ENCODE data around the gene BCLAF3. TPM values are rescaled to one million over a fixed set of nuclear protein-coding genes. Genes with fewer than 3 reads are reported as not detected.

BCLAF3 gene
- total RNA-seq, 1 donor from 2014 or later, result 1.7 TPM

DNA sequence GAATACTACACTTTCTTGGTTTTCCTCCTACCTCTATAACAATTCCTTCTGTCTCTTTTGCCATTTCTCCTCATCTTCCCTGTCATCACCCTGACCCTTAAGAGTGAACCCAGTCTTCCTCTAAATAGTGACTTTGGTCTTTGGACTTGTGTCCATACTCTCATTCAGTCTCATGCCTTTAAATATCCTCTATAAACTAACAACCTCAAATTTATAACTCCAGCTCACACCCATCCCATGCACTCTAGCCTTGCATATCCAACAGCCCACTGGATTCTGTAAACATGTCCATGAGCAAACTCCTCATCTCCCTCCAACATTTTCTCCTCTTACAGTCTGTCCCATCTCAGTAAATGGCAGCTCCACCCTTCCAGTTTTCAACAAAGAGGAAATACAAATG is 15.0 kb downstream of the BCLAF3 start:
- no peak overlapping the region for H3K4me3 ChIP-seq (ENCODE audit: low read depth, low read length)
- TF ChIP-seq, protein P1, sequence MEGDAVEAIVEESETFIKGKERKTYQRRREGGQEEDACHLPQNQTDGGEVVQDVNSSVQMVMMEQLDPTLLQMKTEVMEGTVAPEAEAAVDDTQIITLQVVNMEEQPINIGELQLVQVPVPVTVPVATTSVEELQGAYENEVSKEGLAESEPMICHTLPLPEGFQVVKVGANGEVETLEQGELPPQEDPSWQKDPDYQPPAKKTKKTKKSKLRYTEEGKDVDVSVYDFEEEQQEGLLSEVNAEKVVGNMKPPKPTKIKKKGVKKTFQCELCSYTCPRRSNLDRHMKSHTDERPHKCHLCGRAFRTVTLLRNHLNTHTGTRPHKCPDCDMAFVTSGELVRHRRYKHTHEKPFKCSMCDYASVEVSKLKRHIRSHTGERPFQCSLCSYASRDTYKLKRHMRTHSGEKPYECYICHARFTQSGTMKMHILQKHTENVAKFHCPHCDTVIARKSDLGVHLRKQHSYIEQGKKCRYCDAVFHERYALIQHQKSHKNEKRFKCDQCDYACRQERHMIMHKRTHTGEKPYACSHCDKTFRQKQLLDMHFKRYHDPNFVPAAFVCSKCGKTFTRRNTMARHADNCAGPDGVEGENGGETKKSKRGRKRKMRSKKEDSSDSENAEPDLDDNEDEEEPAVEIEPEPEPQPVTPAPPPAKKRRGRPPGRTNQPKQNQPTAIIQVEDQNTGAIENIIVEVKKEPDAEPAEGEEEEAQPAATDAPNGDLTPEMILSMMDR (conservative IDR thresholded peaks at IDR 0.05; ENCODE audit: low read depth, low read length), result no peak
- no peak for DNase-seq (ENCODE audit: low read depth)

DNA sequence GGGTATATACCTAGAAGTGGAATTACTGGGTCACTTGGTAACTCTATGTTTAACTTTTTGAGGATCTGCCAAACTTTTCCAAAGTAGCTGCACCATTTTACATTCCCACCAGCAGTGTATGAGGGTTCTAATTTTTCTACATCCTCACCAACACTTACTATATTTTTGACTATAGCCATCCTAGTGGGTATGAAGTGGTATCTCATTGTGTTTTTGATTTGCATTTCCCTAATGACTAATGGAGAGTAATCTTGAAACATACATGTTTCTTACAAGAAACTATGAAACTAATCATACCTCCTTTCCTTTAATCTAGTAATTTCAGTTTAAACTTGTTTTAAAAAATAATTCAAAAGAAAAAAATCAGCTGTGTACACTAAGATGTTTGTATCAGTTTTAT is 17.9 kb downstream of the BCLAF3 start:
- DNase-seq (ENCODE audit: low read depth), result no peak
- TF ChIP-seq, protein P1 (conservative IDR thresholded peaks at IDR 0.05; ENCODE audit: low read depth, low read length), result no peak
- no peak overlapping the region for H3K4me3 ChIP-seq (ENCODE audit: low read depth, low read length)

DNA sequence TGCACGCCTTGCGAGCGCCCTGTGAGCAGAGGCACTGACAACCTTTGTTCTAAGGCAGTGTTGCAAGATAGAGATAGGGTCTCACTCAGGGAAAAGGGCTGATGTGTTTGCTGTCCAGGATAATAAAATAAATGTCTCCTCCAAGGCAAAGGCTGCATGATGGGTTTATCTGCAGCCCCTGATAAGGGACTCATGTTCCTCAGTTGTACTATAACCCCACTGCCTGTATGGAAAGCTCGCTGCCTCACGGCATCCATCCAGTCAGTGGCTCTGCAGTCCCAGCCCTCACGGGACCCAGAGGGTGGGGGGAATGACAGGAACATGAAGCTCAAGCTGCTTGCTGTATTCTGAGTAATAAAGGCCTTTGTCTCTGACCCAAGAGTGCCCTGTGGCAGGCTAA is 22.6 kb downstream of the BCLAF3 start:
- no peak for DNase-seq (ENCODE audit: low read depth)
- H3K4me3 ChIP-seq (ENCODE audit: low read depth, low read length), result no peak overlapping the region
- TF ChIP-seq, protein P1 (conservative IDR thresholded peaks at IDR 0.05; ENCODE audit: low read depth, low read length), result no peak

DNA sequence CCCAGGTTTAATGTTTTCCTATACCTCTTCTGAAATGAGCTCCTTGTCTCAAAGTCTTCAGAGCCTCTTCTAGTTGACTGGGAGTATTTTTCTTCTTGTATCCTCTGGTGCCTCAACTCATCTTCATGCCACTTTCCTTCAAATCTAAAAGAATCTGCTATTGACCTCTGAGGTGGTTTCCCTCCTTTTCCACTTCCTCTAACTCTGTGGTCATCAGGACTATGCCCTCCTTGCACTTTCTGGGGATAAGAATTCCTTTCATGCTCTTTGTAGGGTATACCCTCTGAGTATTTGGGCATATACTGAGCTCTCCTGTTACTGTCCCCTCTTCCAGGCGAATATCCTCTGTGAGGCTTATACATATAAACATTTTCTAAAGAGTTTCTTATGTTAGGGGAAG is 24.8 kb downstream of the BCLAF3 start:
- TF ChIP-seq, protein P1 (conservative IDR thresholded peaks at IDR 0.05; ENCODE audit: low read depth, low read length), result no peak
- no peak for DNase-seq (ENCODE audit: low read depth)
- H3K4me3 ChIP-seq (ENCODE audit: low read depth, low read length), result no peak overlapping the region

DNA sequence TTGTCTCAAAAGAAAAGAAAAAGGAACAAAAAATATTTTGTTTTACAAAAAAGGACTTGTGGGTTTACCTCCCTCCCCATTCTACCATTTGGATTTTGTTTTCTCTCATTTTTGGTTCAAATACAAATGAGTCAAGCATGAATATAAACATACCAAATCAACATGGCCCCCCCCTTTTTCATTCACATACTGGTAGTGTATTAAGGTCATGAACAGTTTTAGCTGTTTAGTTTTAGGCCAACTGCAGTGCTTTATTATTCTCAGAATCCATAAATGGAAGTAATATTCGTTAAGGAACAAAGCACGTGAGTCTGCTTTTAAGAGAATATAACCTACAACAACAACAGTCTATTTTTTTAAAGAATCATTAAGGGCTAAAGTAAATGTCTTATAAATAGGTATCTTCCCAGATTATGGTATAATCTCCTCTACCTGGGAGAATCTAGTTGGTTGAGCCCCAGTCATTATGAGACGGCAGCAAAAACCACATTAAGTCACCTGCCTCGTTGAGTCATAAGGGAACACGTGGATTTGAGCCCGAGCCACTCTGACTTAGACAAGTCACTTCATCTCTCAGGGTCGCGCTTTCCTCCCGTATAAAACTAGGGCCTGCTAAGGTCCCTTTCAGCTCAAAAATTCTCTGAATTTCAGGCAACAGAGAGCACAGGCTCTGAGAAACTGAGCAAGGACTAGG is 26.7 kb downstream of the BCLAF3 start:
- DNase-seq (ENCODE audit: low read depth), result no peak
- no peak overlapping the region for H3K4me3 ChIP-seq (ENCODE audit: low read depth, low read length)
- TF ChIP-seq, protein P1 (conservative IDR thresholded peaks at IDR 0.05; ENCODE audit: low read depth, low read length), result no peak

DNA sequence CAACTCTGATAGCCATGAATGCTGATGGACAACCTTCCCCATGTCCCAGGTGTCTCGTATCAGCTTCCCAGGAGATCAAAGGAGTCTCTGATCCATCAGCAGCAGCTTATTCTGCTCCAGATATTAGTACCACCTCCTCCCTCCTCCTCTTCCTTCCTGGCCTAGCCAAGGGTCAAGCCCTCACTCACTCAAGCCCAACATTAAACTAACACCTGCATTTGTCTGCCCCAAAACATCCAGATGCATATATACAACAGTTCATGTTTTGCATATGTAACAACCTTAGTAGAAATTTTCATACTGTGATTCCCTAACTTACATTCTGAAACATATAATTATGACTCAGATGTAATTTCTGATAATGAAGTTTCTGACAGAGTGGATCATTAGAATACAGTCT is 29.9 kb downstream of the BCLAF3 start:
- no peak overlapping the region for H3K4me3 ChIP-seq (ENCODE audit: low read depth, low read length)
- DNase-seq (ENCODE audit: low read depth), result no peak
- TF ChIP-seq, protein P1 (conservative IDR thresholded peaks at IDR 0.05; ENCODE audit: low read depth, low read length), result no peak
